Neural cell (in vitro differentiated cells): ENCODE results near the gene IL3.
A peak's percentile ranks its signal among the peaks of the same experiment; 100 is the strongest.

ENCODE experiments used
- EP300 ChIP-seq: fragments of 450-650 bp; conservative IDR thresholded peaks from 2 replicates; pipeline ENCODE4 v1.6.1; 2014; ENCODE audit warnings: antibody characterized with exemption, mild to moderate bottlenecking, moderate library complexity; ENCODE audit not compliant: poor library complexity, severe bottlenecking
- EZH2 ChIP-seq: fragments of 200-600, 300-800 bp; shearing (Covaris generic), sonication (generic); IDR thresholded peaks from 2 replicates; pipeline ENCODE4 v1.6.1; 2014; ENCODE audit warnings: antibody characterized with exemption, low read length, borderline replicate concordance, mild to moderate bottlenecking; ENCODE audit not compliant: insufficient read depth, poor library complexity, severe bottlenecking
- MXI1 ChIP-seq: fragments of 450-650 bp; conservative IDR thresholded peaks from 2 replicates; pipeline ENCODE4 v1.6.1; 2014; ENCODE audit warnings: antibody characterized with exemption, mild to moderate bottlenecking; ENCODE audit not compliant: poor library complexity, severe bottlenecking
- TF ChIP-seq, protein P1 (sequence below): IDR thresholded peaks from 2 replicates; pipeline ENCODE4 v1.6.1; 2012; ENCODE audit warnings: borderline replicate concordance
- TF ChIP-seq, protein P2 (sequence below): fragments of 450-650 bp; IDR thresholded peaks from 2 replicates; pipeline ENCODE4 v1.5.1; 2014; ENCODE audit warnings: antibody characterized with exemption, mild to moderate bottlenecking, moderate library complexity; ENCODE audit not compliant: poor library complexity, severe bottlenecking

DNA sequence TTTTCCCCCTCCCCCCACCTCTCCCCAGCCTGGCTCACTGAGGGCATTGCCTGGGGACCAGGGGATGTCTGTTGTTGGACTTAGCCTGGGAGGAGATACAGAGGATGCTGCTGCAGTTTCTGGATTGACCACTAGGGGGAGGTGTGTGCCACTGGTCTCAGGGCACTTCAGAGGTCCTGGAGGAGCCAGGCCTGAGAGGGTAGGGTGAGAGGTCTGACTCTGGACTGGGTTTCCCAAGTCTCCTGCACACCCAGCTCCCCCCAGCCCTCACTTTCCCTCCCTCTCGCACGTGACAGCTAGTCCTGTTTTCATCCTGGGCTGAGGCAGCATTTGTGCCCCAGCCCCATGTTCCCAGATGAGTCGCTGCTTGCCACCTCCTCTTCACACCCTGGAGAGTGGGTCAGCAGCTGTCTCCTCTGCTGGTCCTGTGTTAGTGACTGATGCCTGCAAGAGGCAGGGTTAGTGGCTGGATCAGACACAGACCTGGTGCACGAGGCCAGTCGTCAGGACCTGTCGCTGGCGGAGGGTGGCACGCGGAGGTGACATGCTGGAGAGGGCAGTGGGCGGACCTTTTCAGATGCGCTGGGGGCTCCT, 4.4 kb downstream of the IL3 start:
- TF ChIP-seq, protein P1, sequence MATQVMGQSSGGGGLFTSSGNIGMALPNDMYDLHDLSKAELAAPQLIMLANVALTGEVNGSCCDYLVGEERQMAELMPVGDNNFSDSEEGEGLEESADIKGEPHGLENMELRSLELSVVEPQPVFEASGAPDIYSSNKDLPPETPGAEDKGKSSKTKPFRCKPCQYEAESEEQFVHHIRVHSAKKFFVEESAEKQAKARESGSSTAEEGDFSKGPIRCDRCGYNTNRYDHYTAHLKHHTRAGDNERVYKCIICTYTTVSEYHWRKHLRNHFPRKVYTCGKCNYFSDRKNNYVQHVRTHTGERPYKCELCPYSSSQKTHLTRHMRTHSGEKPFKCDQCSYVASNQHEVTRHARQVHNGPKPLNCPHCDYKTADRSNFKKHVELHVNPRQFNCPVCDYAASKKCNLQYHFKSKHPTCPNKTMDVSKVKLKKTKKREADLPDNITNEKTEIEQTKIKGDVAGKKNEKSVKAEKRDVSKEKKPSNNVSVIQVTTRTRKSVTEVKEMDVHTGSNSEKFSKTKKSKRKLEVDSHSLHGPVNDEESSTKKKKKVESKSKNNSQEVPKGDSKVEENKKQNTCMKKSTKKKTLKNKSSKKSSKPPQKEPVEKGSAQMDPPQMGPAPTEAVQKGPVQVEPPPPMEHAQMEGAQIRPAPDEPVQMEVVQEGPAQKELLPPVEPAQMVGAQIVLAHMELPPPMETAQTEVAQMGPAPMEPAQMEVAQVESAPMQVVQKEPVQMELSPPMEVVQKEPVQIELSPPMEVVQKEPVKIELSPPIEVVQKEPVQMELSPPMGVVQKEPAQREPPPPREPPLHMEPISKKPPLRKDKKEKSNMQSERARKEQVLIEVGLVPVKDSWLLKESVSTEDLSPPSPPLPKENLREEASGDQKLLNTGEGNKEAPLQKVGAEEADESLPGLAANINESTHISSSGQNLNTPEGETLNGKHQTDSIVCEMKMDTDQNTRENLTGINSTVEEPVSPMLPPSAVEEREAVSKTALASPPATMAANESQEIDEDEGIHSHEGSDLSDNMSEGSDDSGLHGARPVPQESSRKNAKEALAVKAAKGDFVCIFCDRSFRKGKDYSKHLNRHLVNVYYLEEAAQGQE = no peak
- TF ChIP-seq, protein P2, sequence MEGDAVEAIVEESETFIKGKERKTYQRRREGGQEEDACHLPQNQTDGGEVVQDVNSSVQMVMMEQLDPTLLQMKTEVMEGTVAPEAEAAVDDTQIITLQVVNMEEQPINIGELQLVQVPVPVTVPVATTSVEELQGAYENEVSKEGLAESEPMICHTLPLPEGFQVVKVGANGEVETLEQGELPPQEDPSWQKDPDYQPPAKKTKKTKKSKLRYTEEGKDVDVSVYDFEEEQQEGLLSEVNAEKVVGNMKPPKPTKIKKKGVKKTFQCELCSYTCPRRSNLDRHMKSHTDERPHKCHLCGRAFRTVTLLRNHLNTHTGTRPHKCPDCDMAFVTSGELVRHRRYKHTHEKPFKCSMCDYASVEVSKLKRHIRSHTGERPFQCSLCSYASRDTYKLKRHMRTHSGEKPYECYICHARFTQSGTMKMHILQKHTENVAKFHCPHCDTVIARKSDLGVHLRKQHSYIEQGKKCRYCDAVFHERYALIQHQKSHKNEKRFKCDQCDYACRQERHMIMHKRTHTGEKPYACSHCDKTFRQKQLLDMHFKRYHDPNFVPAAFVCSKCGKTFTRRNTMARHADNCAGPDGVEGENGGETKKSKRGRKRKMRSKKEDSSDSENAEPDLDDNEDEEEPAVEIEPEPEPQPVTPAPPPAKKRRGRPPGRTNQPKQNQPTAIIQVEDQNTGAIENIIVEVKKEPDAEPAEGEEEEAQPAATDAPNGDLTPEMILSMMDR = peak; percentile 76
- no peak for TF ChIP-seq MXI1
- TF ChIP-seq EP300 = no peak
- no peak for TF ChIP-seq EZH2
